Non-pigmented ciliary epithelial cell (primary cell): ENCODE results near the gene IFNL2.
"Not testable (repeated sequence)": the region's sequence is repeated elsewhere in the genome, so short reads cannot be mapped to it uniquely, and the experiment has no call there.

Experiments used
- DNase-seq: peaks from one replicate; pipeline ENCODE4 v3.0.0-alpha.2; 2010; ENCODE audit warnings: low read depth

The IFNL2 gene

GRCh38 chr19:39268085-39268484, at the start of gene IFNL2:
IFNL2 (plus strand) TSS chr19:39268396; CDS start chr19:39268569, 173 bp downstream.
- not testable (repeated sequence) for DNase-seq

GRCh38 chr19:39219108-39219507, 49.1 kb upstream of the IFNL2 start:
- not testable (repeated sequence) for DNase-seq

GRCh38 chr19:39223703-39224279, 44.4 kb upstream of the IFNL2 start:
- DNase-seq = no peak

GRCh38 chr19:39224910-39225309, 43.3 kb upstream of the IFNL2 start:
- DNase-seq = no peak

DNA sequence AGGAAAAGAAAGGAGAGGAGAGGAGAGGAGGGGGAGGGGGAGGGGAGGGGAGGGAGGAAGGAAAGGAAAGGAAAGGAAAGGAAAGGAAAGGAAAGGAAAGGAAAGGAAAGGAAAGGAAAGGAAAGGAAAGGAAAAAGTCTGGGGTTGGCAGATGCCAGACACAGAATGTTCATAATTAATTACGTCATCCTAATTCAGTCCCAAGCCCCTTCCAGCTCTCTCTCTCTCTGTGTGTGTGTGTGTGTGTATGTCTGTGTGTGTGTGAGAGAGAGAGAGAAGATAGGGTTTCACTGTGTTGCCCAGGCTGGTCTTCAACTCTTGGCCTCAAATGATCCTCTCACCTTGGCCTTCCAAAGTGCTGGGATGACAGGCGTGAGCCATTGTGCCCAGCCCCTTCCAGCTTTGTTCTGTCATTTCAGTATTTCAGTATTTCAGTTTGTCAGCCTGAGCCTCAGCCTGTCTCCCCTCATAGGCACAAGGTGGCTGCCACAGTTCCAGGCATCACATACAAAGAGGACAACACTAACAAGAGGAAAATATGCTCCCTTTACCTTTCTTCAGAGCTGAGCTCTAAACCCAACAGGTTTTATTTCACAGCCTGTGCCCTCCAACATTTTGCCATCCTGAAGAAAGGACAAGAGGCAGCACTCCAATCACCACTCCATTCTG, 38.0 kb upstream of the IFNL2 start:
- DNase-seq = no peak

DNA sequence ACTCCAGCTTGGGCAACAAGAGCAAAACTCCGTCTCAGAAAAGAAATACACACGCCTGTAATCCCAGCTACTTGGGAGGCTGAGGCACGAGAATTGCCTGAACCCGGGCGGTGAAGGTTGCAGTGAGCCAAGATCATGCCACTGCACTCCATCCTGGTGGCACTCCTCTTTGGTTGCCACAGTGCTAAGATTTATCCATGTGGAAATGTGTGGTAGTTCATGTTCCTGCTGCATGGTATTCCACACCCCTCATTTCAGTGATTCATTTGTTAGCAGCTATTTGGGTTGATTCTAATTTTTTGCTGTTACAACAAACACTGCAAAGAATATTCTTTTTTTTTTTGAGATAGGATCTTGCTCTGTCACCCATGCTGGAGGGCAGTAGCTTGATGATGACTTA, 35.5 kb upstream of the IFNL2 start:
- no peak for DNase-seq

DNA sequence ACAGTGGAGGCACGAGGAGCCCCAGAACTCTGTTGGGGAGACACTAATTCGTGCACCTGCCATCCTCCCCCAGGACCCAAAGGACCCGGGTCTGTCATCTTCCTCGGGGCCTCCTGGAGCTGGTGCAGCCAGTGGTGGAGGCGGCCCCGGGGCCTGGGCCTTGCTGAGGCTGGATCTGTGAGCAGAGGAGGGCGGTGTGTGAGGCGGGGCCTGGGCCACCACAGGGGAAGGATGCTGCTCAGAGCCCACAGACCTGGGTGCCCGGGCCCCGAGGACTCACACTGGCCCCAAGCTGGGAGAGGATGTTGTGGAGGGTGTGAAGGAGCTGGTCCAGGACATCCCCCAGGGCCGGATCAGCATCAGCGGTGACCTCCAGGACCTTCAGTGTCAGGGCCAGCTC, 31.7 kb upstream of the IFNL2 start:
- no peak for DNase-seq

DNA sequence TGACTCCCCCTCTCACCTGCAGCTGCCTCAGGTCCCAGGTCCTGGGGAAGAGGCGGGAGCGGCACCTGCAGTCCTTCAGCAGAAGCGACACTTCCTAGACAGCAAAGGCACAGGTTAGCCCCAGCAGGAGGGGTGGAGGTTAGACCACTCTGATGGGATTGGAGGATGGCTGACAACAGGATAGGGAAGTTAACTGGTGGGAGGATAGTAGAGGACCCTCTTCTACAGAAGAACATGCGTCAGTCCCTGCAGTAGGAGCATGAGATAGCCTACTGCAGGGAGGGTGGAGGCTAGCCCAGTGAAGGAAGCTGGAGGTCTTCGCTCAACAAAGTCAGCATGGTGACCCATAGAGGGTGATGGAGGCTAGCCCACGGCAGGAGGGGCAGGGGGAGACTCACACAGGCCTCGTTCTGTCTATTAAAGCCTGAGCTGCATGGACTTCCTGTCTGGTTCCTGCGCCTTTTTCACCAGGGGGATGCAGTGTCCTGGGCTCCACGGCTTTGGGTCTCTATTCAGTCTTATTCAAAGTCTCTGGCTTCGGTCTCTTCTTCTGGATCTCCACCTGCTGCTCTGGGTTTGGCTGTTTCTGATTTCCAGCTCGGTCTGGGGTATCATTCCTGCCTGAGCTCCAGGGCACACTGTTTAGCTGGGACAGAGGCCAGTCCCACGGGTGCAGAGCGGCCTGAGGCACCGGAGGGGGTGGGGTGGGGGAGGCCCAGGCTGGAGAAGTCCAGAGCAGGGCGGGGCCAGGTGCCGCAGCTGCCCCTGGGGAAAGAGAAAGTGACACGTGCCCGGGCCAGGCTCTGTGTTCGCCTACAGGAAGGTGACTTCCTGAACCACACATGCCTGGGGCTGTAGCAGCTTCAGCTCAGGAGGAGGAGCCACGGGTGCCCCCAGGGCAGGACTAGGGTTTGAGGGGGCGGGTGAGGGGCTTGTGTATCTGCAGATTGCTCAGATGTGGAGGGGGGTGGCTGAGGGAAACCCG, 30.7 kb upstream of the IFNL2 start:
- no peak for DNase-seq

GRCh38 chr19:39238209-39238608, 30.0 kb upstream of the IFNL2 start:
- DNase-seq = no peak

- no peak for DNase-seq
Observed at GRCh38 chr19:39238944-39239343, 29.3 kb upstream of the IFNL2 start.

DNA sequence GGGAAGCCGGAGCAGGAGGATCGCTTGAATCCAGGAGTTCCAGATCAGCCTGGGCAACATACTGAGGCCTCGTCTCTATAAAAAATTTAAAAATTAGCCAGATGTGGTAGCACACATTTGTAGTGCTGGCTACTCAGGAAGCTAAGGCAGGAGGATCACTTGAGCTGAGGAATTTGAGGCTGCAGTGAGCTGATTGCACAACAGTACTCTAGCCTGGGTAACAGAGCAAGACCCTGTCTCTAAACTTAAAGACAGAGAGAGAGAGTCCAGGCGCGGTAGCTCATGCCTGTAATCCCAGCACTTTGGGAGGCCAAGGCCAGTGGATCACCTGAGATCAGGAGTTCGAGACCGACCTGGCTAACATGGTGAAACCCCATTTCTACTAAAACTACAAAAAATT, 27.8 kb upstream of the IFNL2 start:
- DNase-seq = no peak

DNA sequence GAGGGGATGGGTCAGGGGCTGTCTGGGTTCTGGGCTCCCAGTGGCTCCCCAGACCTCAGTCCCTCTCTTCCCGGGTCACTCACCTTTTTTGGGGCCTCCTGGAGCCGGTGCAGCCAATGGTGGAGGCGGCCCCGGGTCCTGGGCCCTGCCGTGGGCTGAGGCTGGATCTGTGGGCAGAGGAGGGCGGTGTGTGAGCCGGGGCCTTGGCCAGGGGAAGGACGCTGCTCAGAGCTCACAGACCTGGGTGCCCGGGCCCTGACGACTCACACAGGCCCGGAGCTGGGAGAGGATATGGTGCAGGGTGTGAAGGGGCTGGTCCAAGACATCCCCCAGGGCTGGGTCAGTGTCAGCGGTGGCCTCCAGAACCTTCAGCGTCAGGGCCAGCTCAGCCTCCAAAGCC, 24.5 kb upstream of the IFNL2 start:
- not testable (repeated sequence) for DNase-seq

DNA sequence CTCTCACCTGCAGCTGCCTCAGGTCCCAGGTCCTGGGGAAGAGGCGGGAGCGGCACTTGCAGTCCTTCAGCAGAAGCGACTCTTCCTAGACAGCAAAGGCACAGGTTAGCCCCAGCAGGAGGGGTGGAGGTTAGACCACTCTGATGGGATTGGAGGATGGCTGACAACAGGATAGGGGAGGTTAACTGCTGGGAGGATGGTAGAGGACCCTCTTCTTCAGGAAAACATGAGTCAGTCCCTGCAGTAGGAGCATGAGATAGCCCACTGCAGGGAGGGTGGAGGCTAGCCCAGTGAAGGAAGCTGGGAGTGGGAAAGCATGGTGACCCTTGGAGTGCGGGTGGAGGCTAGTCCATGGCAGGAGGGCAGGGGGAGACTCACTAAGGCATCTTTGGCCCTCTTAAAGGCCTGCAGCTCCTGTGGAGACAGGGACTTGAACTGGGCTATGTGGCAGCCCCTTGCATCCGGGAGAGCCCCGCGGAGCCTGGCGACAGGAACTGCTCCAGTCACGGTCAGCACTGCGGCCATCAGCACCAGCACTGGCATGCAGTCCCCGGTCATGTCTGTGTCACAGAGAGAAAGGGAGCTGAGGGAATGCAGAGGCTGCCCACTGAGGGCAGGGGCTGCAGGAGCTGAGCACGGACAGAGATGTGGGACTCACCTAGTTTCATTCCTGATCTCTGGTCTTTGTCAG, 23.6 kb upstream of the IFNL2 start, which contains the start of gene IFNL3:
IFNL3 (minus strand) TSS at position 597 of the 691 bp plus-strand sequence; CDS start at position 558, 39 bp downstream.
- not testable (repeated sequence) for DNase-seq

- not testable (repeated sequence) for DNase-seq
Observed at GRCh38 chr19:39245166-39245565, 23.0 kb upstream of the IFNL2 start.

DNA sequence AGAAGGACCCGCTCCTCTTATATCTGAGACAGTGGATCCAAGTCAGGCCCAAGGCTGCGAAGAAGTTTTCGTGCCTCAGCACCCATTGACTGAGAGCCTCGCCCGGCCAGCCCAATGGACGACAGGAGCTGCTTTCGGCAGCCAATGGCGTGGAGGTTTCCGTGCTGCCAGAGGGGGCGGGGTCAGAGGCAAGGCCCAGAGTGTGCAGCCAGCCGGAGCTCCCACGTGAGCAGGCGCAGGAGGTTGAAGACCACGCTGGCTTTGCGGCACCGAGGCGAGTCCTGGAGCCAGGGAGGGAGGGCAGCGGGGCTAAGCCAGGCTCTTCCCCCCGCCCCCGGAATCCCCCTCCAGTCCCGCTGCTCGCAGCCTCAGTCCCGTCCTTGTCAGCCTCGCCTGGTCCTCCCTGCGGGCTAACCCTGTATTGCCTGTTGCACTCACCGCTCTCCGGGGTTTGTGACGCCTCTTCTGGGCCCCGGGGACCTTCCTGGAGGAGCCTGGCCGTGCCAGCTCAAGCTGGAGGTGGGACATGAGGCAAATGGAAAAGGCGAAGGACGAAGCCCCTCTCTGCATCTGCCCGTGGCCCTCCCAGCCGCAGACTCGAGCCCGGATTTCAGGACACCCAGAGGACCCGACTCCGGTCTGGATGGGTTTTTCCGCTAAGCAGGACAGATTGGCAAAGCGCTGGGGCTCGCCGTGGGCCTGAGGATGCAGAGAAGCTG, 21.1 kb upstream of the IFNL2 start:
- no peak for DNase-seq

DNA sequence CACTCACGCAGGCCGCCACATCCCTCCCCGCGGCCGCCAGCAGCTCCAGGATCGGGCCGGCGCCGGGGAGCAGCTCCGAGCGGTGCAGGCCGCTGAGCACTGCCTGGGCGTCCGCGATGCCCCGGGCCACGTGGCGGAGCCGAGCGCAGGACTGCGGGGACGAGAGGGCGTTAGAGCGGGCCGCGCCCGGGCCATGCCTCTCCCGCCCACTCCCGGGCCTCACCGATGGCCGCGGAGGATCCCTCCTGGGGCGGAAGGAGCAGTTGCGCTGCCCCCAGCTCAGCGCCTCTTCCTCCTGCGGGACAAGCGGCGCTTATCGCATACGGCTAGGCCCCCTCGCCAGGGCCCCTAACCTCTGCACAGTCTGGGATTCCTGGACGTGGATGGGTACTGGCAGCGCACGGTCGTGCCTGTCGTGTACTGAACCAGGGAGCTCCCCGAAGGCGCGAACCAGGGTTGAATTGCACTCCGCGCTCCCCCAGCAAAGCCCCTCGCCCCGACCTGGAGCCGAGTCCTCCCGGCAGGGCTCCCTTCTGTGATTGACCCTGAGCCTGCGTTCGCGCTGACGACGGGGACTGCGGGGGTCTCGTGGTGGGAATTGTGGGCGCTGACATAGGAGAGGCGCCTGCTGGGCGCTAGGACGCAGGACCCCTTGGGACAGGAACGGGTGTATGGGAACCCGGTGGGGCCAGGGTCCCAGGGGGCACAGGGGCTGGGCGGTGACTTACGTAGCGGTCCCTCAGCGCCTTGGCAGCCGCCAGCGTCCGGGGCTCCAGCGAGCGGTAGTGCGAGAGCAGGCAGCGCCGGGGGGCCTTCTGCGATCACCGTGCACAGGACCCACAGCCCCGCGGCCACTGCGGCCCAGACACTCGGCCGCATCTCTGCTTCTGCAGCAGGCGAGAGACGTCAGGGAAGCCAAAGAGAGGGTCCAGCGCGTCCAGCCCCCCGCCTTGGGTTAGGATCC, 20.2 kb upstream of the IFNL2 start:
- no peak for DNase-seq

DNA sequence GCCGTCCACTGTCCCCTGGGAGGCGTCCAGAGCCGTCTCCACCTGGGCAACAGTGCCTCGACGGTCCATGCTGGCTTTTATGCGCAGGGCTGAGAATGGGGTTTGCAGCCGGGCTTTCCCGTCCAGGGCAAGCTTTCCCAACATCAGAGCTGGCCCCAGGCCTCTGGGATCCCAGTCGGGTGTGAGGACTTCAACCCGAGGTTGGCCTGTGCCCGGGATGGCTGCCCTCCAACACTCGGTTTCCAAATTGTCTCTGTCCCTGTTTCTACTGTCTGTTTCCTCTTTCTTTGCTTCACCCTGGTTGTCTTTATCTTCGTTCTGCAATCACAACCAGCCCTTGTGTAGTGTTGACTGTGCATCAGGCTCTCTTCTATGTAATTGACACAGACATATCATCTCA, 19.4 kb upstream of the IFNL2 start, which contains the start of gene IFNL4:
IFNL4 (minus strand) TSS at position 51 of the 400 bp plus-strand sequence.
- no peak for DNase-seq

DNA sequence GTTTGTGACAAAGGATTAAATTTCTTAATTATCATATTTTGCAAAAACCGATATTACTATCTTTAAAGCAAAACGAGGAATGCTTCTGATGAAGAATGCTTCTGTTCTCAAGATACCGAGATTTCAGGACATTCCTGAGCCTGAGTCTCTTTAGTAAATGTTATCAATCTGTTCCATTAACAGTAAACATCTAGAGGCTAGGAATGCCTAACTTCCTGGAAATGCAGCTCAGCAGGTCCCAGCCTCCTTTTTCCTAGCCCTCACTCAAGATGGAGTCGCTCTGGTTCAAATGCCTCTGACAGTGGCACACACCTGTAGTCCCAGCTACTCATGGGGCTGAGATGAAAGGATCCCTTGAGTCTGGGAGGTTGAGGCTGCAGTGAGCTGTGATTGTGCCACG, 17.1 kb upstream of the IFNL2 start:
- no peak for DNase-seq

DNA sequence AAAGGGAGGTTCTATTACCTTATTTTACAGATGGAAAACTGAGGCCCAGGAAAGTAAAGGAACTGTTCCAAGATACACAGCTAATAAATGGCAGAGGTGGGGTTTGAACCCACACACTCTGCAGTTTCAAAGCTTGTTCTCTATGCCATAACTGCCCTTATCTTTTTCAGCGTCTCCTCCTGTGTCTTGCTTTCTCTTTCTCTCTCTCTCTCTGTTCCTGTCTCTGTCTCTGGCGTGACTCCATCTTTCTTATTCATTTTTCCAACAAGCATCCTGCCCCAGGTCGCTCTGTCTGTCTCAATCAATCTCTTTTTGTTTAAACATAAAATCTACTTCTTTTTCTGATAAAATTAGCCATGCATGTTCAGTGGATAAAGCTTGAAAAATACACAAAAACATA, 16.4 kb upstream of the IFNL2 start:
- DNase-seq = no peak

- no peak for DNase-seq
Observed at GRCh38 chr19:39252458-39252857, 15.7 kb upstream of the IFNL2 start.
